ENCODE results near the gene RBAK.
"Not testable (repeated sequence)": the region's sequence is repeated elsewhere in the genome, so short reads cannot be mapped to it uniquely, and the experiment has no call there.

Gene RBAK

GRCh38 chr7:5070206-5070605, 24.5 kb downstream of the RBAK start:
- Histone ChIP-seq H3K9me3 (peaks cover 24% of the 10 kb centered on the region), H3K36me3 (replicated peaks) (peaks cover 12% of the 10 kb centered on the region)
- in situ Hi-C loops (cut with MboI; ENCODE audit: low sequenced_read_pairs) = no loop called here

GRCh38 chr7:5075187-5075586, 29.5 kb downstream of the RBAK start:
- DNase-seq (ENCODE audit: low spot score in 2 of 2); H3K27me3 ChIP-seq (ENCODE audit: low read depth); H3K4me3 ChIP-seq; in situ Hi-C loops (cut with MboI; ENCODE audit: low sequenced_read_pairs); H3K36me3 ChIP-seq (replicated peaks); H3K9me3 ChIP-seq; H3K4me1 ChIP-seq: not testable (repeated sequence)

More at GRCh38 chr7:5070206-5070605, 24.5 kb downstream of the RBAK start:
- Histone ChIP-seq H3K4me3 (no peak overlapping the region), H3K4me1 (no peaks in the 10 kb centered on the region), H3K27me3 (ENCODE audit: low read depth) (no peaks in the 10 kb centered on the region)
- DNase-seq (ENCODE audit: low spot score in 2 of 2) = no peak

- no peaks in the 10 kb centered on the region for H3K4me1 ChIP-seq
- H3K27me3 ChIP-seq (ENCODE audit: low read depth) = no peaks in the 10 kb centered on the region
- no peaks in the 10 kb centered on the region for H3K9me3 ChIP-seq
- no peak for DNase-seq (ENCODE audit: low spot score in 2 of 2)
- H3K36me3 ChIP-seq (replicated peaks) = no peaks in the 10 kb centered on the region
- H3K4me3 ChIP-seq = no peak overlapping the region
- in situ Hi-C loops (cut with MboI; ENCODE audit: low sequenced_read_pairs) = no loop called here
These were observed 32.1 kb downstream of the RBAK start for GRCh38 chr7:5077740-5078139.

- Histone ChIP-seq H3K27me3 (ENCODE audit: low read depth) (no peaks in the 10 kb centered on the region), H3K4me1 (no peaks in the 10 kb centered on the region), H3K4me3 (no peak overlapping the region), H3K36me3 (replicated peaks) (no peaks in the 10 kb centered on the region), H3K9me3 (no peaks in the 10 kb centered on the region)
- DNase-seq (ENCODE audit: low spot score in 2 of 2) = no peak
- in situ Hi-C loops (cut with MboI; ENCODE audit: low sequenced_read_pairs) = no loop called here
These were observed 37.1 kb downstream of the RBAK start for GRCh38 chr7:5082806-5083205.

GRCh38 chr7:5083311-5083711, 37.7 kb downstream of the RBAK start:
- in situ Hi-C loops (cut with MboI; ENCODE audit: low sequenced_read_pairs) = no loop called here
- Histone ChIP-seq H3K36me3 (replicated peaks) (no peaks in the 10 kb centered on the region), H3K4me3 (no peak overlapping the region), H3K4me1 (no peaks in the 10 kb centered on the region), H3K9me3 (no peaks in the 10 kb centered on the region), H3K27me3 (ENCODE audit: low read depth) (no peaks in the 10 kb centered on the region)
- DNase-seq (ENCODE audit: low spot score in 2 of 2) = no peak

GRCh38 chr7:5086256-5086655, 40.6 kb downstream of the RBAK start:
- no peaks in the 10 kb centered on the region for H3K27me3 ChIP-seq (ENCODE audit: low read depth)
- in situ Hi-C loops (cut with MboI; ENCODE audit: low sequenced_read_pairs) = loop anchor here (5.0 kb wide), 1 partner anchor 289 kb away; no protein-coding TSS in a partner anchor
- no peak overlapping the region for H3K4me3 ChIP-seq
- no peaks in the 10 kb centered on the region for H3K4me1 ChIP-seq
- no peak for DNase-seq (ENCODE audit: low spot score in 2 of 2)
- no peaks in the 10 kb centered on the region for H3K9me3 ChIP-seq
- no peaks in the 10 kb centered on the region for H3K36me3 ChIP-seq (replicated peaks)

GRCh38 chr7:5088228-5088833, 42.7 kb downstream of the RBAK start:
- H3K9me3 ChIP-seq = not testable (repeated sequence)
- in situ Hi-C loops (cut with MboI; ENCODE audit: low sequenced_read_pairs) = loop anchor here (5.0 kb wide), 1 partner anchor 291 kb away; no protein-coding TSS in a partner anchor

GRCh38 chr7:5088906-5089305, 43.2 kb downstream of the RBAK start:
- H3K4me1 ChIP-seq = no peaks in the 10 kb centered on the region
- H3K4me3 ChIP-seq = no peak overlapping the region
- in situ Hi-C loops (cut with MboI; ENCODE audit: low sequenced_read_pairs) = loop anchor here (5.0 kb wide), 1 partner anchor 292 kb away; no protein-coding TSS in a partner anchor
- no peaks in the 10 kb centered on the region for H3K27me3 ChIP-seq (ENCODE audit: low read depth)
- peaks cover 6% of the 10 kb centered on the region; the same call in 1 of the 2 replicates for H3K9me3 ChIP-seq
- H3K36me3 ChIP-seq (replicated peaks) = no peaks in the 10 kb centered on the region
- DNase-seq (ENCODE audit: low spot score in 2 of 2) = no peak

More at GRCh38 chr7:5088228-5088833, 42.7 kb downstream of the RBAK start:
- H3K4me1 ChIP-seq; H3K4me3 ChIP-seq; H3K27me3 ChIP-seq (ENCODE audit: low read depth); H3K36me3 ChIP-seq (replicated peaks): not testable (repeated sequence)
- peak in 1 of 2 experiments; percentile 14 for DNase-seq (ENCODE audit: low spot score in 2 of 2)

GRCh38 chr7:5093948-5094347, 48.3 kb downstream of the RBAK start:
- in situ Hi-C loops (cut with MboI; ENCODE audit: low sequenced_read_pairs) = no loop called here

GRCh38 chr7:5094641-5095040, 49.0 kb downstream of the RBAK start:
- Histone ChIP-seq H3K4me3 (no peak overlapping the region), H3K27me3 (ENCODE audit: low read depth) (no peaks in the 10 kb centered on the region), H3K36me3 (replicated peaks) (no peaks in the 10 kb centered on the region), H3K9me3 (peaks cover 13% of the 10 kb centered on the region), H3K4me1 (no peaks in the 10 kb centered on the region)
- no peak for DNase-seq (ENCODE audit: low spot score in 2 of 2)
- in situ Hi-C loops (cut with MboI; ENCODE audit: low sequenced_read_pairs) = no loop called here

More at GRCh38 chr7:5093948-5094347, 48.3 kb downstream of the RBAK start:
- H3K9me3 ChIP-seq = peaks cover 13% of the 10 kb centered on the region
- no peaks in the 10 kb centered on the region for H3K4me1 ChIP-seq
- no peaks in the 10 kb centered on the region for H3K36me3 ChIP-seq (replicated peaks)
- DNase-seq (ENCODE audit: low spot score in 2 of 2) = no peak
- no peak overlapping the region for H3K4me3 ChIP-seq
- no peaks in the 10 kb centered on the region for H3K27me3 ChIP-seq (ENCODE audit: low read depth)

- Histone ChIP-seq H3K27me3 (ENCODE audit: low read depth) (no peaks in the 10 kb centered on the region), H3K4me3 (no peak overlapping the region), H3K4me1 (no peaks in the 10 kb centered on the region), H3K36me3 (replicated peaks) (no peaks in the 10 kb centered on the region), H3K9me3 (no peaks in the 10 kb centered on the region)
- in situ Hi-C loops (cut with MboI; ENCODE audit: low sequenced_read_pairs) = no loop called here
- no peak for DNase-seq (ENCODE audit: low spot score in 2 of 2)
These were observed 70.7 kb downstream of the RBAK start for GRCh38 chr7:5116359-5116758.

- H3K9me3 ChIP-seq = no peaks in the 10 kb centered on the region
- no peaks in the 10 kb centered on the region for H3K4me1 ChIP-seq
- no peaks in the 10 kb centered on the region for H3K27me3 ChIP-seq (ENCODE audit: low read depth)
- H3K4me3 ChIP-seq = no peak overlapping the region
- in situ Hi-C loops (cut with MboI; ENCODE audit: low sequenced_read_pairs) = no loop called here
- H3K36me3 ChIP-seq (replicated peaks) = no peaks in the 10 kb centered on the region
- DNase-seq (ENCODE audit: low spot score in 2 of 2) = no peak
These were observed 71.7 kb downstream of the RBAK start for GRCh38 chr7:5117095-5117970.
